ENCODE measurements around the gene SLC22A4.

The SLC22A4 gene

DNA sequence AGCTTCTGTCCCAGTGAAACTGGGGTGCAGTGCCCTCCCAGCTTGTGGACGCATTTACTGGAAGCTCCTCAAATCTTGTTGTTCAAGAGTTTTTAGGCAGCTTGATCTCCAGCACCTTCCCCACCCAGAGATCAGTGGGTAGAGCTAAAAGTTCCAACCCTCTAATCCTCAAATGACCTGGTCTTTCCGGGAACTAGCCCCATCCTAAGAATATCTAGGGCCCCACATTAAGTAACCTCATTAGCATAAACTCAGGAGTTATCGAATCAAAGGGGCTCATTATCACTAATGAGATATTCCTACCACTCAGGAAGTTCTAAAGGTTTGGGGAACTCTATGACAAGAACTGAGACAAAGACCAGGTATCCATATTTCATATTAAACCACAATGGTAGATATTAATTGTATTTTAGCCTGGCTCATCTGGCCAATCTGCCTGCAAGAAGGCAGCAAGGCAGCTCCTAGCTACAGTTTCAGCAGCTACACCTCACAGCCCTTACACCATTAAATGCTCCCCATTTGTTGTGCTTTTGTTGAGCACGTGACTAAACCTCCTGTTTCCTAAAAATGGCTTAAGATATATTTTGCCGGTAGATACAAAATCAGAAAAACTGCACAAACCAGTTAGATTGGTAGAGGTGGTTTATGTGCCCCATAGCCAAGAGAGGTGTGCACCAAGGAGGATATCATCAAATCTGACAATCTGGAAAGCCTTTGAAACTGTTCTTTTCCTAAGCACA is 50.8 kb downstream of the SLC22A4 start:
- DNase-seq, result no peak

GRCh38 chr5:132353486-132353995 is 59.3 kb downstream of the SLC22A4 start:
- no peak for DNase-seq

- DNase-seq, result peak; percentile 55
These were observed 60.4 kb downstream of the SLC22A4 start for GRCh38 chr5:132354381-132355139.

GRCh38 chr5:132355140-132355765 is 61.1 kb downstream of the SLC22A4 start:
- no peak for DNase-seq

GRCh38 chr5:132358775-132359174 is 64.6 kb downstream of the SLC22A4 start:
- DNase-seq, result no peak

- no peak for DNase-seq
These were observed 67.9 kb downstream of the SLC22A4 start for GRCh38 chr5:132362086-132362485.

GRCh38 chr5:132363431-132364112 is 69.4 kb downstream of the SLC22A4 start:
- peak; percentile 74 for DNase-seq

GRCh38 chr5:132364319-132364718 is 70.1 kb downstream of the SLC22A4 start:
- DNase-seq, result peak; percentile 32

- peak; percentile 45 for DNase-seq
These were observed 71.0 kb downstream of the SLC22A4 start for GRCh38 chr5:132365213-132365612.

DNA sequence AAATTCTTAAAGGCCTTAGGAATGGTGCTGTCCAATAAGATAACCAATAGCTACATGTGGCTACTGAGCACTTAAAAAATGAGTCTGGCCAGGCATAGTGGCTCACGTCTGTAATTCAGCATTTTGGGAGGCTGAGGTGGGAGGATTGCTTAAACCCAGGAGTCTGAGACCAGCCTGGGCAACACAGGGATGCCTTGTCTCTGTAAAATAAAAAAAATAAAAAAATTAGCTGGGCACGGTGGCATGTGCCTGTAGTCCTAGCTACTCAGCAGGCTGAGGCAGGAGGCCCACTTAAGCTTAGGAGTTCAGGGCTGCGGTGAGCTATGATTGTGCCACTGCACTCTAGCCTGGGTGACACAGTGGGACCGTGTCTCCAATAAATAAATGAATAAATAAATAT is 74.0 kb downstream of the SLC22A4 start:
- DNase-seq, result no peak

- no peak for DNase-seq
These were observed 74.8 kb downstream of the SLC22A4 start for GRCh38 chr5:132369007-132369473.

DNA sequence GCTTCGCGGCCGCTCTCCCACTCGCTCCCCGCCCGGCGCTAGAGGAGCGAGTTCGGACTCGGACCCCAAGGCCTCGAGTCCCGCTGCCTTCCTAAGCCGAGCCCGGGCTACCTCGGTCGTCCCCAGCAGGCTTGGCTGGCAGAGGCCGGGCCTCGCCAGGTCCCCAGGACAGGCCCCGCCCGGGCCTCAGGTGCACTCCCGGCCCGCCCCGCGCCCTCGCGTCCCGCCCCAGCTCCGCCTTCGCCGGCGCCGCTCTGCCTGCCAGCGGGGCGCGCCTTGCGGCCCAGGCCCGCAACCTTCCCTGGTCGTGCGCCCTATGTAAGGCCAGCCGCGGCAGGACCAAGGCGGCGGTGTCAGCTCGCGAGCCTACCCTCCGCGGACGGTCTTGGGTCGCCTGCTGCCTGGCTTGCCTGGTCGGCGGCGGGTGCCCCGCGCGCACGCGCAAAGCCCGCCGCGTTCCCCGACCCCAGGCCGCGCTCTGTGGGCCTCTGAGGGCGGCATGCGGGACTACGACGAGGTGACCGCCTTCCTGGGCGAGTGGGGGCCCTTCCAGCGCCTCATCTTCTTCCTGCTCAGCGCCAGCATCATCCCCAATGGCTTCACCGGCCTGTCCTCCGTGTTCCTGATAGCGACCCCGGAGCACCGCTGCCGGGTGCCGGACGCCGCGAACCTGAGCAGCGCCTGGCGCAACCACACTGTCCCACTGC is 75.4 kb downstream of the SLC22A4 start, which contains the start of gene SLC22A5:
TSS of gene SLC22A5 (plus strand) at position 237 of the 707 bp plus-strand sequence. CDS start at position 500, 263 bp downstream.
- peak; percentile 69 for DNase-seq

DNA sequence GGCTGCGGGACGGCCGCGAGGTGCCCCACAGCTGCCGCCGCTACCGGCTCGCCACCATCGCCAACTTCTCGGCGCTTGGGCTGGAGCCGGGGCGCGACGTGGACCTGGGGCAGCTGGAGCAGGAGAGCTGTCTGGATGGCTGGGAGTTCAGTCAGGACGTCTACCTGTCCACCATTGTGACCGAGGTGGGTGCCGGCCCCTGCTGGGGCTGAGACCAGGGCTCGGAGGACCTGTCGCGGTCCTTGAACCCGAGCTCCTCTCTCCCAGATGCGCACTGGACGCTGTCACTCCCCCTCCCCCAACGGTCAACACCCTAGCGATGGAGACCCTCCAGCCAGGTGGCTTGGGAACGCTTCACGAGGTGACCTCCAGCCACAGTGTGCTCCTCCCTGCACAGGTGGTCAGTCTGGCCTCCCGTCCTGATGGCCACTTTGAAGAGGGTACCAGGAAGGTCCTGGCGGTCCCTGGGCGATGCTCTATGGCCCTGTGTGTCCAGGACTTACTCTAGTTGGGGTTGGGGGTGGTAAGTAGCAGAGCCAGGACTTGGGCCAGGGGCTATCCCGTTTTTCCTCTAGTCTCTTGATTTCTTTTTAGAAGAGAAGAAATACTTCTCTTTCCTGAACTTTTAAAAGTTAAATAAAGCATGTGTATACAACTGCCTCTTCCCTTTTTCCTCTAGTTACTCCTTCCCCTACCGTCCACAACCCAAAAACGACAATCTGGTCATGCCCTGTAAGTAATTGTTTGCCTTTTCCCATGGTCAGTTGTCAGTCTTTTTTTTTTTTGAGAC is 76.2 kb downstream of the SLC22A4 start:
- no peak for DNase-seq

DNA sequence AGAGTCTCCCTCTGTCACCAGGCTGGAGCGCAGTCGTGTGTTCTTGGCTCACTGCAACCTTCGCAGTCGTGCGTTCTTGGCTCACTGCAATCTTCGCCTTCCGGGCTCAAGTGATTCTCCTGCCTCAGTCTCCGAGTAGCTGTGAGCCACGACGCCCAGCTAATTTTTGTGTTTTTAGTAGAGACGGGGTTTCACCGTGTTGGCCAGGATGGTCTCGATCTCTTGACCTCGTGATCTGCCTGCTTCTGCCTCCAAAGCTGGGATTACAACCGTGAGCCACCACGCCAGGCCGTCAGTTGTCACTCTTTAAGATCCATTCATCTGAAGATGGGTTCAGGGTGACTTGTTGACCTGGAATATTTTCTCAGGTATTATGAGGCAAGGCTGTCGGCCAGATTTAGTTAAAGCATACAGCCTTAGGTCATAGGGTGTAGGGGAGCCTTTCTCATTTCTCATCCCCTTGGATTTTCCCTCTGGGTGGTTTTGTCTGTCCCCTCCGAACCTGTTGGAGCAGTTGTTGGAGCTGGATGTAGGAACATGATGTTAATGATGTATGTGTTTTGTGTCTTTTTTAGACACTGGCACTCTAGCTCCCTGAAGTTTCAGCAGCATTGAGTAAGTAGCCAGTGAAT is 76.9 kb downstream of the SLC22A4 start:
- no peak for DNase-seq

- no peak for DNase-seq
These were observed 77.4 kb downstream of the SLC22A4 start for GRCh38 chr5:132371603-132371994.

GRCh38 chr5:132372127-132372526 is 77.9 kb downstream of the SLC22A4 start:
- no peak for DNase-seq

GRCh38 chr5:132372542-132372941 is 78.3 kb downstream of the SLC22A4 start:
- DNase-seq, result no peak

GRCh38 chr5:132375957-132376356 is 81.8 kb downstream of the SLC22A4 start:
- DNase-seq, result no peak

DNA sequence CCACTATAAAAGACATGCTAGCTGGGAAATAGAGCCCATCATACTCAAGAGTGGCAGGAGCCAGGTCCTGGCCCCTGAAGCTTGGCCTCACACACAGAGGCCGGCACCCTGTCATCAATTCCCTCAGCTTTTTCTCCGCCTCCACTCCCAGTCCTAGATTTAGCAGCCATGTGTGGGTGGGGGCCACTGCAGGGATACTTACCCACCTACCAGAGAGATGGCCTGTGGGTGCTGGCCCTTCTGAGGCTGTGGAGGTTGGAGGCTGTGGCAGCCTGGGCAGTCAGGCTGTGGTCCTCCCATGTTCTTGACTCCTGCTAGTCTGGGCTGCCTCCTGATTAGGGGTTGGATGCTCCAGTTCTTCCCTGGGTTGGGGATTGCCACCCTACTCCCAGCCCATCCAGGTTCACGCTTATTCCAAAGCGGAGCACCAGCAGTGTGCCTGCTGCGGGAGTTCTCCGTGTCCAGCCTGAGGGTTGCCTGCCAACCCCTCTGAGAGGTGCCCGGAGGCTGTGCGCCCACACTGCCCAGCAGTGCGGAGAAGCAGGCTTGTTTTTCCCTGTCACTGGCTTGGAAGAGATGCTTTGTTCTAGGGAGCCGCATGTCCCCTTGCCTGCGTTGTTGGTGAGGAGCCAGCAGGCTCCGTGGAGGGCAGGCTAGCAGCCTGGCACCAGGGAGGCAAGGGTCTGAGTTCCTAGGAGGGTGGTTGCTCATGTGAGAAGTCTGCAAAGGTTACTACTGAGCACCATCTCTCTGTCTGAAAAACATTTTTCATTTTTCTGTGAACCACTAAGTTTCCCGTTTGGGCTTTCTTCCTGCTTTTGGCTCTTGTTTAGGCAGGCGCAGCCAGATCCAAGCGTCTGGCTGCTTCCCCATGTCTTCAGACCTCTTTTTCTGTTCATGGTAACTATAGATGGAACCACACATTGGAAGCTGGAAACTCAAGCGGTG is 82.8 kb downstream of the SLC22A4 start:
- no peak for DNase-seq

DNA sequence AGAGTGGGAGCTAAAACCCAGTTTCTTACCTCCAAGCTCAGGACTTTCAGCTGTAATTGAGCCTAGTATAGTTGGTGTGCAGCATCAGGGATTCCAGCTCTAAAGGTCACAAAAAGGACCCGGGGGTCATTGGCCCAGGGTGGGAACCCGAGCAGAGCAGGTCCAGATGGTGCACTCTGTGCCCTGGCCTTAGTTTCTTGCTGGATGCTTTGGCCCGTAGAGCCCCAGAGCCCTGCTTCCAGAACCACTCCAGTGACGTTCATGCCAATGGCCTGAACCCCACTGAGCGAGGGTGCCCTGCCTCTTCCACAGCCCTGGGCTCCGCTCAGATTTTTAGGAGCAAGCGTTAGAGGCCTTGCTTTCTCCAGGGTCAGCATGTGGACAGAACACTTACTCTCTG is 83.5 kb downstream of the SLC22A4 start:
- DNase-seq, result no peak
